HCT116 (cell line): ENCODE data around the gene SERPINB13. TPM values are rescaled to one million over a fixed set of nuclear protein-coding genes. Genes with fewer than 3 reads are reported as not detected.

Experiments
- ATAC-seq: fragments of 200-7000 bp; cut with Tn5 transposase; 2 replicates; pipeline ENCODE4 v1.9.1; 2020; ENCODE audit warnings: mild to moderate bottlenecking, moderate library complexity
- BruUV-seq: library from RNA; stranded (reverse); fragments of 400-500 nt; replicated peaks from 2 replicates; lab custom pipeline; 2021; lab: Mats Ljungman, UMichigan
- CTCF ChIA-PET: fragments of 300-600 bp; sonication (Branson Sonifier 250); formaldehyde crosslinking; loops from one replicate; lab custom pipeline; 2021; ENCODE audit warnings: antibody characterized with exemption; lab: Charles Lee
- POLR2A ChIA-PET: fragments of 300-600, 350-600 bp; sonication (Branson Sonifier 250); formaldehyde crosslinking; loops from one replicate; lab custom pipeline; 2021; ENCODE audit warnings: antibody characterized with exemption; lab: Charles Lee
- RAD21 ChIA-PET, 2 experiments: fragments of 300-600 bp; sonication (Branson Sonifier 250); formaldehyde crosslinking; loops; one replicate each; lab custom pipeline; 2023; ENCODE audit warnings: low total read pairs in 2 of 2; ENCODE audit not compliant: uncharacterized antibody in 2 of 2, unreplicated experiment in 2 of 2, low non-redundant PET in 1 of 2; lab: Charles Lee
- DNase-seq: peaks from one replicate; pipeline ENCODE4 v3.0.0-alpha.2; 2010; ENCODE audit warnings: low read depth, low spot score
- H2AFZ ChIP-seq: fragments of 200-600 bp; shearing (Covaris generic), sonication (generic); 2 replicates; pipeline ENCODE4 v1.6.1; 2017; ENCODE audit warnings: low read depth, mixed run types, mixed read lengths, antibody characterized with exemption, low read length; ENCODE audit not compliant: poor library complexity, severe bottlenecking
- H3K27ac ChIP-seq: 2 replicates; pipeline ENCODE4 v1.5.1; 2012; ENCODE audit warnings: low read depth, low read length
- H3K27me3 ChIP-seq: fragments of 200-600 bp; sonication (generic); 2 replicates; pipeline ENCODE4 v1.6.1; 2016; ENCODE audit warnings: mixed run types, low read length, mixed read lengths; ENCODE audit not compliant: insufficient read depth
- H3K36me3 ChIP-seq, 2 experiments: fragments of 200-500 bp in 1 of 2; fragments of 200-600 bp in 1 of 2; sonication (Bioruptor generic) in 1 of 2; sonication (generic) in 1 of 2; 2 replicates each; pipeline versions ENCODE4 v1.5.1 to v1.6.1; 2014 to 2016; ENCODE audit warnings: low read length in 2 of 2, inconsistent platforms in 1 of 2, mixed read lengths in 1 of 2, mixed run types in 1 of 2; ENCODE audit not compliant: insufficient read depth in 2 of 2, control insufficient read depth in 1 of 2
- H3K4me1 ChIP-seq, 2 experiments: fragments of 200-600 bp in 1 of 2; sonication (generic) in 1 of 2; 2 replicates each; pipeline versions ENCODE4 v1.5.1 to v1.6.1; 2012 to 2017; ENCODE audit warnings: low read length in 2 of 2, inconsistent platforms in 1 of 2, mild to moderate bottlenecking in 1 of 2, mixed read lengths in 1 of 2, mixed run types in 1 of 2, moderate library complexity in 1 of 2; ENCODE audit not compliant: insufficient read depth in 2 of 2, control insufficient read depth in 1 of 2
- H3K4me2 ChIP-seq: fragments of 200-600 bp; sonication (generic); 2 replicates; pipeline ENCODE4 v1.6.1; 2017; ENCODE audit warnings: mixed run types, low read length, mixed read lengths
- H3K4me3 ChIP-seq, 2 experiments: fragments of 200-600 bp in 1 of 2; sonication (generic) in 1 of 2; replicated peaks in 1 of 2; 2 replicates each; pipeline ENCODE4 v1.5.1; 2011 to 2016; ENCODE audit warnings: low read length in 2 of 2, control low read depth in 1 of 2, low read depth in 1 of 2, mild to moderate bottlenecking in 1 of 2, mixed read lengths in 1 of 2, mixed run types in 1 of 2
- H3K79me2 ChIP-seq: fragments of 200-600 bp; sonication (generic); 2 replicates; pipeline ENCODE4 v1.6.1; 2017; ENCODE audit warnings: mild to moderate bottlenecking, mixed run types, low read length, moderate library complexity, mixed read lengths; ENCODE audit not compliant: insufficient read depth
- H3K9ac ChIP-seq: fragments of 200-600 bp; sonication (generic); 2 replicates; pipeline ENCODE4 v1.6.1; 2016; ENCODE audit warnings: low read length, mixed read lengths
- H3K9me2 ChIP-seq: fragments of 200-600 bp; sonication (generic), shearing (Covaris generic); 2 replicates; pipeline ENCODE4 v1.6.1; 2017; ENCODE audit warnings: mixed run types, mild to moderate bottlenecking, moderate library complexity; ENCODE audit not compliant: insufficient read depth
- H3K9me3 ChIP-seq, 2 experiments: fragments of 200-500 bp in 1 of 2; fragments of 200-600 bp in 1 of 2; sonication (Bioruptor generic) in 1 of 2; sonication (generic) in 1 of 2; 2 replicates each; pipeline ENCODE4 v1.6.1; 2014 to 2017; ENCODE audit warnings: low read length in 2 of 2, mixed read lengths in 2 of 2, inconsistent platforms in 1 of 2, low read depth in 1 of 2, mild to moderate bottlenecking in 1 of 2, mixed run types in 1 of 2, moderate library complexity in 1 of 2; ENCODE audit not compliant: control insufficient read depth in 1 of 2, insufficient read depth in 1 of 2
- H4K20me1 ChIP-seq: fragments of 200-600 bp; sonication (generic), shearing (Covaris generic); 2 replicates; pipeline ENCODE4 v1.6.1; 2017; ENCODE audit warnings: mixed run types, mild to moderate bottlenecking, moderate library complexity; ENCODE audit not compliant: insufficient read depth
- CBX3 ChIP-seq: IDR thresholded peaks from 2 replicates; pipeline ENCODE4 v1.6.1; 2012; ENCODE audit warnings: low read depth
- CEBPB ChIP-seq: IDR thresholded peaks from 2 replicates; pipeline ENCODE4 v1.6.1; 2012; ENCODE audit warnings: low read depth
- CTCF ChIP-seq, 3 experiments: fragments of 200-600 bp in 1 of 3; sonication (generic) in 1 of 3; IDR thresholded peaks in 2 of 3; conservative IDR thresholded peaks in 1 of 3; 2 replicates each; pipeline ENCODE4 v1.5.1; 2012 to 2017; ENCODE audit warnings: low read depth in 2 of 3, low read length in 2 of 3, antibody characterized with exemption in 1 of 3, borderline replicate concordance in 1 of 3, control low read depth in 1 of 3, mild to moderate bottlenecking in 1 of 3, mixed read lengths in 1 of 3, mixed run types in 1 of 3, moderate library complexity in 1 of 3; ENCODE audit not compliant: insufficient read depth in 1 of 3
- ELF1 ChIP-seq: IDR thresholded peaks from 2 replicates; pipeline ENCODE4 v1.6.1; 2012; ENCODE audit warnings: low read depth, borderline replicate concordance
- EZH2 ChIP-seq: fragments of 200-600 bp; sonication (generic); IDR thresholded peaks from 2 replicates; pipeline ENCODE4 v1.6.1; 2017; ENCODE audit warnings: antibody characterized with exemption, mixed run types
- EZH2phosphoT487 ChIP-seq: fragments of 200-600 bp; IDR thresholded peaks from 2 replicates; pipeline ENCODE4 v1.6.1; 2018; ENCODE audit warnings: antibody characterized with exemption, borderline replicate concordance
- JUND ChIP-seq: IDR thresholded peaks from 2 replicates; pipeline ENCODE4 v1.6.1; 2012
- POLR2AphosphoS5 ChIP-seq: IDR thresholded peaks from 2 replicates; pipeline ENCODE4 v1.6.1; 2011; ENCODE audit warnings: mild to moderate bottlenecking, low read depth, low read length, moderate library complexity
- RAD21 ChIP-seq: IDR thresholded peaks from 2 replicates; pipeline ENCODE4 v1.6.1; 2012; ENCODE audit warnings: low read depth, mild to moderate bottlenecking
- REST ChIP-seq: IDR thresholded peaks from 2 replicates; pipeline ENCODE4 v1.6.1; 2012; ENCODE audit warnings: low read depth
- SIN3A ChIP-seq: IDR thresholded peaks from 2 replicates; pipeline ENCODE4 v1.6.1; 2012; ENCODE audit warnings: low read depth
- SP1 ChIP-seq: IDR thresholded peaks from 2 replicates; pipeline ENCODE4 v1.6.1; 2012; ENCODE audit warnings: low read depth
- SRF ChIP-seq: IDR thresholded peaks from 2 replicates; pipeline ENCODE4 v1.6.1; 2012; ENCODE audit warnings: low read depth
- ZBTB33 ChIP-seq: IDR thresholded peaks from 2 replicates; pipeline ENCODE4 v1.6.1; 2011; ENCODE audit warnings: mild to moderate bottlenecking, low read length, moderate library complexity; ENCODE audit not compliant: insufficient replicate concordance; ENCODE audit errors: extremely low read depth
- ZFX ChIP-seq: fragments of 450-650 bp; IDR thresholded peaks from 2 replicates; pipeline ENCODE4 v1.6.1; 2017
- ZNF274 ChIP-seq: fragments of 200-500 bp; sonication (Bioruptor generic); IDR thresholded peaks from 2 replicates; pipeline ENCODE4 v1.6.1; 2014; ENCODE audit warnings: mild to moderate bottlenecking, low read depth, low read length, inconsistent platforms
- intact Hi-C: fragments of 100-400 bp; cut with micrococcal nuclease; formaldehyde crosslinking; loops from 2 replicates; pipeline ENCODE4 v1.10.0; 2022
- total RNA-seq: library from RNA; stranded (reverse); gene quantifications from one replicate; pipeline ENCODE4 v1.2.1, GENCODE V29; 2021; ENCODE audit not compliant: unreplicated experiment

Gene SERPINB13
- total RNA-seq, 1 experiment from 2014 or later, result 0.07 TPM

GRCh38 chr18:63592471-63592870, 5.3 kb downstream of the SERPINB13 start:
- POLR2A ChIA-PET, result no interaction called here
- no peaks in the 10 kb centered on the region for H3K9me2 ChIP-seq
- H2AFZ ChIP-seq, result no peak overlapping the region
- RAD21 ChIA-PET, result no interaction called here
- H3K4me1 ChIP-seq, result no peaks in the 10 kb centered on the region
- DNase-seq, result no peak
- intact Hi-C loops, result no loop called here
- TF ChIP-seq SRF (no peak), JUND (no peak), ZBTB33 (no peak), POLR2AphosphoS5 (no peak), CTCF (IDR thresholded peaks at IDR 0.05 in 2 of 3, conservative IDR thresholded peaks at IDR 0.05 in 1 of 3; ENCODE audit: borderline replicate concordance in 1 of 3, insufficient read depth in 1 of 3, low read depth in 2 of 3, low read length in 2 of 3) (no peak), SP1 (no peak), EZH2phosphoT487 (no peak), SIN3A (no peak), CBX3 (no peak), ZNF274 (no peak), EZH2 (no peak), ELF1 (no peak), ZFX (no peak), CEBPB (no peak), REST (no peak), RAD21 (no peak)
- CTCF ChIA-PET, result interaction anchor here (1.5 kb wide), 1 partner anchor 14 kb away, joined by 6 read pairs; no protein-coding TSS in a partner anchor
- H3K27ac ChIP-seq, result no peak overlapping the region
- no peak for ATAC-seq
- H3K9ac ChIP-seq, result no peak overlapping the region
- no peaks in the 10 kb centered on the region for H3K27me3 ChIP-seq
- H4K20me1 ChIP-seq, result no peaks in the 10 kb centered on the region
- H3K79me2 ChIP-seq, result no peaks in the 10 kb centered on the region
- no TSS peak for BruUV-seq
- H3K9me3 ChIP-seq, result no peaks in the 10 kb centered on the region
- H3K4me2 ChIP-seq, result no peak overlapping the region
- H3K4me3 ChIP-seq, result no peak overlapping the region
- H3K36me3 ChIP-seq, result no peaks in the 10 kb centered on the region
